Activated CD4-positive, alpha-beta T cell treated with anti-CD3 and anti-CD28 coated beads for 36 hours (primary cell): ENCODE data around the gene LYZL4. TPM values are rescaled to one million over a fixed set of nuclear protein-coding genes. Genes with fewer than 3 reads are reported as not detected.

Experiments
- total RNA-seq, 2 experiments: library from RNA; stranded (reverse); gene quantifications; one replicate each; pipeline ENCODE4 v1.2.3, GENCODE V29; 2021

LYZL4 gene
- total RNA-seq, 2 experiments from 2014 or later = not detected

Other genes with a start within 250 kb of the LYZL4 start
- gene CCK, start 144.4 kb downstream of the LYZL4 start, total RNA-seq = not detected
- 1 to 10 TPM; 6.6 to 6.7 TPM for gene VIPR1, start 92.0 kb upstream of the LYZL4 start, total RNA-seq
- 10 to 100 TPM; 34.2 to 42.5 TPM for gene SEC22C, start 171.4 kb upstream of the LYZL4 start, total RNA-seq
- gene SS18L2, start 180.2 kb upstream of the LYZL4 start, total RNA-seq = 10 to 100 TPM; 42.0 to 54.5 TPM
- gene NKTR, start 190.1 kb upstream of the LYZL4 start, total RNA-seq = 10 to 100 TPM; 50.8 to 59.2 TPM
- gene ZBTB47, start 243.1 kb upstream of the LYZL4 start, total RNA-seq = under 1 TPM; 0.60 to 0.62 TPM